ENCODE data around the gene PGS1. TPM values are rescaled to one million over a fixed set of nuclear protein-coding genes. Genes with fewer than 3 reads are reported as not detected.
A peak's percentile ranks its signal among the peaks of the same experiment; 100 is the strongest.

PGS1 gene
- total and polyA plus RNA-seq, 2 experiments from 2014 or later = 30.4 to 42.5 TPM

GRCh38 chr17:78364436-78365281 lies 13.8 kb upstream of the PGS1 start:
- 48% methylated on average over 26 of the region's 26 CpGs for WGBS (ENCODE audit: low lambda C conversion rate, missing lambda C conversion rate)
- no peak overlapping the region for H2AFZ ChIP-seq
- H3K79me2 ChIP-seq = peaks cover 1% of the 10 kb centered on the region
- H3K4me3 ChIP-seq = no peak overlapping the region
- H3K4me1 ChIP-seq (ENCODE audit: insufficient read depth) = peaks cover 36% of the 10 kb centered on the region
- no peaks in the 10 kb centered on the region for H3K9me2 ChIP-seq (replicated peaks; ENCODE audit: insufficient read depth)
- H3K27ac ChIP-seq = peak overlapping the region; percentile 96
- peaks cover 1% of the 10 kb centered on the region for H4K20me1 ChIP-seq (ENCODE audit: insufficient read depth, poor library complexity, severe bottlenecking)
- H3K9me3 ChIP-seq (ENCODE audit: low read depth) = no peaks in the 10 kb centered on the region
- H3K4me2 ChIP-seq = peak overlapping the region; percentile 68
- DNase-seq (ENCODE audit: low spot score) = no peak
- TF ChIP-seq EZH2phosphoT487 (IDR thresholded peaks at IDR 0.05; ENCODE audit: low read depth, severe bottlenecking, unreplicated experiment) (no peak), EZH2 (IDR thresholded peaks at IDR 0.05; ENCODE audit: borderline replicate concordance) (no peak)
- TF ChIP-seq, protein P1, sequence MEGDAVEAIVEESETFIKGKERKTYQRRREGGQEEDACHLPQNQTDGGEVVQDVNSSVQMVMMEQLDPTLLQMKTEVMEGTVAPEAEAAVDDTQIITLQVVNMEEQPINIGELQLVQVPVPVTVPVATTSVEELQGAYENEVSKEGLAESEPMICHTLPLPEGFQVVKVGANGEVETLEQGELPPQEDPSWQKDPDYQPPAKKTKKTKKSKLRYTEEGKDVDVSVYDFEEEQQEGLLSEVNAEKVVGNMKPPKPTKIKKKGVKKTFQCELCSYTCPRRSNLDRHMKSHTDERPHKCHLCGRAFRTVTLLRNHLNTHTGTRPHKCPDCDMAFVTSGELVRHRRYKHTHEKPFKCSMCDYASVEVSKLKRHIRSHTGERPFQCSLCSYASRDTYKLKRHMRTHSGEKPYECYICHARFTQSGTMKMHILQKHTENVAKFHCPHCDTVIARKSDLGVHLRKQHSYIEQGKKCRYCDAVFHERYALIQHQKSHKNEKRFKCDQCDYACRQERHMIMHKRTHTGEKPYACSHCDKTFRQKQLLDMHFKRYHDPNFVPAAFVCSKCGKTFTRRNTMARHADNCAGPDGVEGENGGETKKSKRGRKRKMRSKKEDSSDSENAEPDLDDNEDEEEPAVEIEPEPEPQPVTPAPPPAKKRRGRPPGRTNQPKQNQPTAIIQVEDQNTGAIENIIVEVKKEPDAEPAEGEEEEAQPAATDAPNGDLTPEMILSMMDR (IDR thresholded peaks at IDR 0.05; ENCODE audit: poor library complexity) = no peak
- H3K36me3 ChIP-seq (replicated peaks; ENCODE audit: insufficient read depth, low read depth) = no peaks in the 10 kb centered on the region
- H3K27me3 ChIP-seq = no peaks in the 10 kb centered on the region

DNA sequence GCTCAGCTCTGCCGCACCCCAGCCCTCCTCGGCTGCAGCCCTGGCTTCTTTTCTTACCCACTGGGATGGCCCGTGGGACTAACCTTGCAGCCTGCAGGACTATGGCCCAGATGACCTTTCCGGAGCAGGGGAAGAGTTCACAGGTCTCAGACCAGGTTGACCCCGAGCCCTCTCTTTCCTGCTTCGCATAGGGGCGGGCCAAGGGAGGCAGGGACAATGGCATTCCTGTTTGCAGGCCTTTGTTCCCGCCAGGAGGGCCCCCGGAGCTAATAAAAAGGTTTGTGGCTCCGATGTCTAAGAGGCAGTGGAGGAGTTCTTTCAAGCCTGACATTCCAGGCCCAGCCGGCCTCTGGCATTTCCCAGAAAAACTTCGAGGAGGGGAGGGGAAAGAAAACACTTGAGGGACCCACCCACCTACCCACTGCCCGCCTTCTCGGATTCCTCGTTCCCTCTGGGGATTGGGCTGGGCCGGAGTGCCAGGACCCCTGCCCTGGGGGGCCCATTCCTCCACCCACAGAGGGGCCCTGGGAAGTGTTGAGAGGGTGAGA lies 12.8 kb upstream of the PGS1 start:
- no peak for TF ChIP-seq EZH2 (IDR thresholded peaks at IDR 0.05; ENCODE audit: borderline replicate concordance)
- TF ChIP-seq, protein P1 (IDR thresholded peaks at IDR 0.05; ENCODE audit: poor library complexity) = no peak
- no peak for TF ChIP-seq EZH2phosphoT487 (IDR thresholded peaks at IDR 0.05; ENCODE audit: low read depth, severe bottlenecking, unreplicated experiment)
- Histone ChIP-seq H3K27me3 (no peaks in the 10 kb centered on the region), H3K9me3 (ENCODE audit: low read depth) (no peaks in the 10 kb centered on the region), H3K27ac (peak overlapping the region; percentile 96), H4K20me1 (ENCODE audit: insufficient read depth, poor library complexity, severe bottlenecking) (no peaks in the 10 kb centered on the region), H3K4me2 (peak overlapping the region; percentile 68), H3K4me3 (no peak overlapping the region), H3K36me3 (replicated peaks; ENCODE audit: insufficient read depth, low read depth) (no peaks in the 10 kb centered on the region), H3K79me2 (no peaks in the 10 kb centered on the region), H3K4me1 (ENCODE audit: insufficient read depth) (peaks cover 38% of the 10 kb centered on the region), H2AFZ (peak overlapping the region; percentile 43), H3K9me2 (replicated peaks; ENCODE audit: insufficient read depth) (no peaks in the 10 kb centered on the region)
- DNase-seq (ENCODE audit: low spot score) = peak; percentile 72
- WGBS (ENCODE audit: low lambda C conversion rate, missing lambda C conversion rate) = 17% methylated on average over 16 of the region's 16 CpGs

- no peaks in the 10 kb centered on the region for H3K27me3 ChIP-seq
- no peak overlapping the region for H3K4me3 ChIP-seq
- H4K20me1 ChIP-seq (ENCODE audit: insufficient read depth, poor library complexity, severe bottlenecking) = no peaks in the 10 kb centered on the region
- no peak for DNase-seq (ENCODE audit: low spot score)
- no peaks in the 10 kb centered on the region for H3K9me2 ChIP-seq (replicated peaks; ENCODE audit: insufficient read depth)
- WGBS (ENCODE audit: low lambda C conversion rate, missing lambda C conversion rate) = 51% methylated on average over 18 of the region's 18 CpGs
- H3K27ac ChIP-seq = peak overlapping the region; percentile 96
- H3K4me1 ChIP-seq (ENCODE audit: insufficient read depth) = peaks cover 34% of the 10 kb centered on the region
- no peaks in the 10 kb centered on the region for H3K9me3 ChIP-seq (ENCODE audit: low read depth)
- H3K4me2 ChIP-seq = peak overlapping the region; percentile 68
- H3K79me2 ChIP-seq = no peaks in the 10 kb centered on the region
- H2AFZ ChIP-seq = peak overlapping the region; percentile 43
- TF ChIP-seq EZH2phosphoT487 (IDR thresholded peaks at IDR 0.05; ENCODE audit: low read depth, severe bottlenecking, unreplicated experiment) (no peak), EZH2 (IDR thresholded peaks at IDR 0.05; ENCODE audit: borderline replicate concordance) (no peak)
- TF ChIP-seq, protein P1 (IDR thresholded peaks at IDR 0.05; ENCODE audit: poor library complexity) = no peak
- H3K36me3 ChIP-seq (replicated peaks; ENCODE audit: insufficient read depth, low read depth) = no peaks in the 10 kb centered on the region
Measured at GRCh38 chr17:78366109-78366848, 12.2 kb upstream of the PGS1 start.
